H1 (cell line): ENCODE results near the gene COMT. TPM values are rescaled to one million over a fixed set of nuclear protein-coding genes. Genes with fewer than 3 reads are reported as not detected.
A peak's percentile ranks its signal among the peaks of the same experiment; 100 is the strongest.

Experiments
- CTCF ChIA-PET: fragments of 300-600 bp; sonication (Branson Sonifier 250); formaldehyde crosslinking; loops from one replicate; lab custom pipeline; 2021; ENCODE audit not compliant: partially characterized antibody; lab: Charles Lee
- POLR2A ChIA-PET: fragments of 300-600 bp; sonication (Branson Sonifier 250); formaldehyde crosslinking; loops from one replicate; lab custom pipeline; 2021; ENCODE audit warnings: inconsistent platforms; ENCODE audit not compliant: partially characterized antibody; lab: Charles Lee
- DNase-seq, 2 experiments: peaks; one replicate each; pipeline versions ENCODE4 v3.0.0 to v3.0.0-alpha.2; 2010 to 2022; ENCODE audit warnings: low spot score in 2 of 2, low read depth in 1 of 2, mixed read lengths in 1 of 2
- FAIRE-seq: peaks from 2 replicates; lab custom pipeline; 2011; peaks lifted over from hg19 to GRCh38; lab: Jason Lieb, UNC
- H2AFZ ChIP-seq: 2 replicates; pipeline ENCODE4 v1.8.1; 2012; ENCODE audit warnings: low read length, inconsistent platforms
- H2AK5ac ChIP-seq: 2 replicates; pipeline ENCODE4 v1.6.1; 2013; ENCODE audit warnings: low read depth, low read length
- H2BK120ac ChIP-seq: replicated peaks from 2 replicates; pipeline ENCODE3; 2013; ENCODE audit warnings: low read depth, low read length, inconsistent platforms
- H2BK12ac ChIP-seq: 2 replicates; pipeline ENCODE4 v1.6.1; 2013; ENCODE audit warnings: low read depth, low read length
- H2BK15ac ChIP-seq: 2 replicates; pipeline ENCODE4 v1.6.1; 2013; ENCODE audit warnings: low read length
- H2BK20ac ChIP-seq: 2 replicates; pipeline ENCODE4 v1.6.1; 2013; ENCODE audit warnings: low read length
- H2BK5ac ChIP-seq: 2 replicates; pipeline ENCODE4 v1.6.1; 2013; ENCODE audit warnings: low read depth, low read length
- H3K14ac ChIP-seq: 2 replicates; pipeline ENCODE4 v1.6.1; 2013; ENCODE audit warnings: inconsistent platforms; ENCODE audit not compliant: insufficient read length
- H3K18ac ChIP-seq: 2 replicates; pipeline ENCODE4 v1.6.1; 2013; ENCODE audit warnings: low read length; ENCODE audit errors: extremely low read depth
- H3K23ac ChIP-seq: 2 replicates; pipeline ENCODE4 v1.6.1; 2013; ENCODE audit warnings: inconsistent platforms; ENCODE audit not compliant: insufficient read length
- H3K23me2 ChIP-seq: 2 replicates; pipeline ENCODE4 v1.6.1; 2013; ENCODE audit warnings: low read depth, low read length
- H3K27ac ChIP-seq: 2 replicates; pipeline ENCODE4 v1.6.1; 2011; ENCODE audit warnings: low read depth, low read length, inconsistent platforms
- H3K27me3 ChIP-seq, 4 experiments: replicated peaks in 1 of 4; 1 replicate in 1 of 4; 2 replicates in 3 of 4; pipeline versions ENCODE4 v1.6.1 to v1.8.1; 2011 to 2013; ENCODE audit warnings: low read length in 3 of 4, mild to moderate bottlenecking in 3 of 4, inconsistent platforms in 2 of 4, mixed read lengths in 2 of 4, moderate library complexity in 1 of 4; ENCODE audit not compliant: control insufficient read depth in 3 of 4, insufficient read depth in 3 of 4; ENCODE audit errors: extremely low read depth in 1 of 4
- H3K36me3 ChIP-seq, 4 experiments: 2 replicates each; pipeline versions ENCODE4 v1.6.1 to v1.8.1; 2011 to 2013; ENCODE audit warnings: mild to moderate bottlenecking in 4 of 4, low read length in 3 of 4, moderate library complexity in 2 of 4, control low read depth in 1 of 4, inconsistent platforms in 1 of 4; ENCODE audit not compliant: insufficient read depth in 4 of 4, control insufficient read depth in 2 of 4
- H3K4ac ChIP-seq: replicated peaks from 2 replicates; pipeline ENCODE3; 2013; ENCODE audit warnings: low read length, low read depth, mixed read lengths, inconsistent platforms; ENCODE audit not compliant: insufficient read length
- H3K4me1 ChIP-seq, 4 experiments: replicated peaks in 1 of 4; 1 replicate in 1 of 4; 2 replicates in 3 of 4; pipeline versions ENCODE4 v1.6.1 to v1.8.1; 2011 to 2013; ENCODE audit warnings: low read length in 3 of 4, inconsistent platforms in 2 of 4, mixed read lengths in 1 of 4; ENCODE audit not compliant: insufficient read depth in 4 of 4, control insufficient read depth in 3 of 4
- H3K4me2 ChIP-seq, 2 experiments: 2 replicates each; pipeline versions ENCODE4 v1.6.1 to v1.8.1; 2011 to 2013; ENCODE audit warnings: low read depth in 2 of 2, low read length in 2 of 2, control low read depth in 1 of 2, inconsistent platforms in 1 of 2, mild to moderate bottlenecking in 1 of 2; ENCODE audit not compliant: insufficient read depth in 1 of 2
- H3K4me3 ChIP-seq, 4 experiments: fragments of 200-600, 300-600 bp in 1 of 4; sonication (generic), shearing (Covaris generic), sonication (Bioruptor Twin) in 1 of 4; 2 replicates each; pipeline versions ENCODE4 v1.5.1 to v1.8.1; 2011 to 2016; ENCODE audit warnings: low read length in 4 of 4, low read depth in 3 of 4, control low read depth in 2 of 4, inconsistent platforms in 2 of 4, mild to moderate bottlenecking in 2 of 4, mixed read lengths in 1 of 4, moderate library complexity in 1 of 4; ENCODE audit not compliant: insufficient read depth in 2 of 4; ENCODE audit errors: extremely low read depth in 1 of 4
- H3K56ac ChIP-seq: replicated peaks from 2 replicates; pipeline ENCODE3; 2013; ENCODE audit warnings: low read depth, mild to moderate bottlenecking, mixed read lengths, low read length, inconsistent platforms; ENCODE audit not compliant: insufficient read length
- H3K79me1 ChIP-seq: 2 replicates; pipeline ENCODE4 v1.6.1; 2013; ENCODE audit warnings: low read depth, low read length, control low read depth
- H3K79me2 ChIP-seq, 2 experiments: 2 replicates each; pipeline versions ENCODE4 v1.6.1 to v1.8.1; 2012 to 2013; ENCODE audit warnings: low read length in 2 of 2, mild to moderate bottlenecking in 2 of 2, inconsistent platforms in 1 of 2; ENCODE audit not compliant: insufficient read depth in 2 of 2, control insufficient read depth in 1 of 2
- H3K9ac ChIP-seq, 4 experiments: replicated peaks in 1 of 4; 1 replicate in 1 of 4; 2 replicates in 3 of 4; pipeline versions ENCODE4 v1.6.1 to v1.8.1; 2011 to 2013; ENCODE audit warnings: low read depth in 3 of 4, low read length in 3 of 4, control low read depth in 2 of 4, mild to moderate bottlenecking in 2 of 4, moderate library complexity in 2 of 4, inconsistent platforms in 1 of 4; ENCODE audit errors: extremely low read depth in 1 of 4
- H3K9me3 ChIP-seq, 2 experiments: 2 replicates each; pipeline versions ENCODE4 v1.6.1 to v1.8.1; 2012 to 2013; ENCODE audit warnings: mild to moderate bottlenecking in 2 of 2, moderate library complexity in 2 of 2, control low read depth in 1 of 2, inconsistent platforms in 1 of 2, low read depth in 1 of 2, low read length in 1 of 2, mixed read lengths in 1 of 2; ENCODE audit not compliant: insufficient read depth in 2 of 2
- H4K20me1 ChIP-seq, 2 experiments: replicated peaks in 1 of 2; 2 replicates each; pipeline versions ENCODE3 to v1.8.1; 2011 to 2013; ENCODE audit warnings: inconsistent platforms in 2 of 2, low read length in 2 of 2, mild to moderate bottlenecking in 1 of 2; ENCODE audit not compliant: insufficient read depth in 2 of 2, control insufficient read depth in 1 of 2
- H4K5ac ChIP-seq: 2 replicates; pipeline ENCODE4 v1.6.1; 2013; ENCODE audit warnings: low read length, low read depth, mixed read lengths, inconsistent platforms; ENCODE audit not compliant: insufficient read length
- H4K8ac ChIP-seq: 2 replicates; pipeline ENCODE4 v1.8.0; 2013; ENCODE audit warnings: mild to moderate bottlenecking, moderate library complexity, low read length, inconsistent platforms; ENCODE audit not compliant: insufficient read depth; ENCODE audit errors: extremely low read depth
- H4K91ac ChIP-seq: replicated peaks from 2 replicates; pipeline ENCODE3; 2013; ENCODE audit warnings: low read length, mixed read lengths, inconsistent platforms; ENCODE audit not compliant: insufficient read length
- CTCF ChIP-seq, 3 experiments: IDR thresholded peaks; 1 replicate in 2 of 3; 2 replicates in 1 of 3; pipeline versions ENCODE4 v1.5.1 to v1.6.1; 2011; ENCODE audit warnings: low read length in 3 of 3, mild to moderate bottlenecking in 3 of 3, inconsistent platforms in 2 of 3, low read depth in 1 of 3, moderate library complexity in 1 of 3; ENCODE audit not compliant: insufficient read depth in 1 of 3; ENCODE audit errors: control extremely low read depth in 1 of 3
- EZH2 ChIP-seq: fragments of 200-600 bp; sonication (generic); IDR thresholded peaks from 2 replicates; pipeline ENCODE4 v1.7.1; 2012; ENCODE audit warnings: low read depth, mild to moderate bottlenecking, moderate library complexity, low read length, inconsistent platforms; ENCODE audit not compliant: severe bottlenecking
- JUN ChIP-seq: IDR thresholded peaks from 2 replicates; pipeline ENCODE4 v1.6.1; 2011; ENCODE audit warnings: low read depth, mild to moderate bottlenecking, improper control_type of control experiment, low read length
- JUND ChIP-seq: IDR thresholded peaks from 2 replicates; pipeline ENCODE4 v1.6.1; 2011; ENCODE audit warnings: mild to moderate bottlenecking, improper control_type of control experiment, low read length
- KDM1A ChIP-seq: fragments of 200-600, 300-600 bp; sonication (generic); IDR thresholded peaks from 2 replicates; pipeline ENCODE4 v1.7.1; 2016; ENCODE audit warnings: mild to moderate bottlenecking, low read length, borderline replicate concordance
- PHF8 ChIP-seq: fragments of 200-600 bp; sonication (generic); conservative IDR thresholded peaks from 2 replicates; pipeline ENCODE4 v1.7.1; 2012; ENCODE audit warnings: low read depth, mild to moderate bottlenecking, inconsistent platforms, low read length, moderate library complexity
- RBBP5 ChIP-seq: IDR thresholded peaks from 2 replicates; pipeline ENCODE4 v1.7.1; 2012; ENCODE audit warnings: low read depth, mild to moderate bottlenecking, inconsistent platforms, low read length, moderate library complexity, borderline replicate concordance
- SAP30 ChIP-seq: fragments of 300-600 bp; sonication (generic); IDR thresholded peaks from 2 replicates; pipeline ENCODE4 v1.7.1; 2012; ENCODE audit warnings: low read length, moderate library complexity, mild to moderate bottlenecking, inconsistent platforms; ENCODE audit not compliant: insufficient read depth, insufficient replicate concordance
- SIRT6 ChIP-seq: IDR thresholded peaks from one replicate; pipeline ENCODE4 v1.7.1; 2012; ENCODE audit warnings: low read length, inconsistent platforms
- WGBS, 2 experiments: shearing (Covaris generic) in 1 of 2; methylation state at CpG; one replicate each; pipeline versions ENCODE4 v1.1.6 to v1.1.7; 2013 to 2015; ENCODE audit warnings: low lambda C conversion rate in 2 of 2, mixed read lengths in 2 of 2, inconsistent platforms in 1 of 2, low coverage in 1 of 2, missing lambda C conversion rate in 1 of 2; ENCODE audit not compliant: insufficient replicate concordance in 2 of 2, insufficient coverage in 1 of 2, insufficient read length in 1 of 2; ENCODE audit errors: extremely low coverage in 1 of 2, missing lambda C conversion rate in 1 of 2; 5-methylcytosine and 5-hydroxymethylcytosine counted together
- polyA plus RNA-seq, 7 experiments: library from polyadenylated mRNA; depleted of rRNA in 3 of 7; stranded (reverse) in 5 of 7; unstranded in 2 of 7; fragments of >200 nt in 5 of 7; fragments of 200-250 nt in 2 of 7; gene quantifications; 1 replicate in 5 of 7; 2 replicates in 1 of 7; 4 replicates in 1 of 7; pipeline versions ENCODE4 v1.2.1 to v1.2.3, GENCODE V29; 2011 to 2013; ENCODE audit warnings: missing spikeins in 2 of 7, mixed read lengths in 2 of 7
- total RNA-seq: library from RNA; stranded (reverse); fragmentation: NEBNext Ultra II Directional; extraction: Animal tissue kit (Norgen Biotek cat#: 25700); gene quantifications from 2 replicates; pipeline ENCODE4 v1.2.1, GENCODE V29; 2021

The COMT gene
- total and polyA plus RNA-seq, 2 of the 8 experiments (the other 6 are each of a cell fraction or from before 2014, with no cell fraction given) = 15.2 to 33.7 TPM

- H3K4me2 ChIP-seq = no peak overlapping the region
- H3K23ac ChIP-seq = no peak overlapping the region
- H2BK15ac ChIP-seq = peak overlapping the region; percentile 53; the same call in 1 of the 2 replicates
- H3K4ac ChIP-seq = peak overlapping the region; percentile 44
- no peak for DNase-seq
- H2BK20ac ChIP-seq = no peak overlapping the region
- FAIRE-seq = no peak
- H4K91ac ChIP-seq = peak overlapping the region; percentile 72
- H2AK5ac ChIP-seq = no peak overlapping the region
- H3K27me3 ChIP-seq = no peaks in the 10 kb centered on the region
- peak overlapping the region; percentile 70; the same call in 1 of the 2 replicates for H4K8ac ChIP-seq
- H3K9me3 ChIP-seq = no peaks in the 10 kb centered on the region
- H3K14ac ChIP-seq = no peak overlapping the region
- no peak overlapping the region for H4K5ac ChIP-seq
- H2AFZ ChIP-seq = no peak overlapping the region
- no peak overlapping the region for H3K27ac ChIP-seq
- peaks cover 6% of the 10 kb centered on the region; the same call in 1 of the 2 replicates for H3K23me2 ChIP-seq
- CTCF ChIA-PET = interaction anchor here (0.7 to 4.3 kb wide), 5 partner anchors 11 to 53 kb away, joined by 3 to 25 read pairs (median 4); no protein-coding TSS in a partner anchor
- POLR2A ChIA-PET = interaction anchor here (1.1 kb wide), 2 partner anchors 13 to 24 kb away, joined by 3 to 4 read pairs; no protein-coding TSS in a partner anchor
- H2BK12ac ChIP-seq = peak overlapping the region; percentile 45; the same call in 1 of the 2 replicates
- H3K79me2 ChIP-seq = no peaks in the 10 kb centered on the region
- 0 out of 2 replicates have a peak overlapping the region, but pooled peaks have one; percentile 35 for H2BK5ac ChIP-seq
- no peaks in the 10 kb centered on the region for H3K36me3 ChIP-seq
- H3K4me3 ChIP-seq = no peak overlapping the region
- WGBS, 2 experiments = 87% methylated on average over 16 of the region's 19 CpGs; no CpG with 5 or more reads in 1 of the 2 experiments
- 0 out of 7 replicates have a peak overlapping the region, but pooled peaks of 1 of the 4 experiments have one; percentile 19 for H3K9ac ChIP-seq
- no peak overlapping the region for H2BK120ac ChIP-seq
- H3K18ac ChIP-seq = no peak overlapping the region
- no peak overlapping the region for H3K56ac ChIP-seq
- H4K20me1 ChIP-seq = peaks cover 2% of the 10 kb centered on the region in 2 experiments
- H3K79me1 ChIP-seq = peaks cover 3% of the 10 kb centered on the region
- peaks cover 4 to 31% (median 18%) of the 10 kb centered on the region in 4 experiments for H3K4me1 ChIP-seq
- TF ChIP-seq EZH2 (no peak), KDM1A (no peak), JUN (no peak), CTCF (IDR thresholded peaks at IDR 0.05; ENCODE audit: control extremely low read depth in 1 of 3, insufficient read depth in 1 of 3, low read depth in 1 of 3, low read length in 3 of 3) (no peak), RBBP5 (no peak), PHF8 (no peak), SAP30 (no peak), JUND (no peak), SIRT6 (no peak)
Observed at GRCh38 chr22:19997561-19998231, 56.1 kb downstream of the COMT start.
